ENCODE measurements around the gene ZC3H14.

The ZC3H14 gene

GRCh38 chr14:88551094-88551870 is 11.6 kb upstream of the ZC3H14 start:
- H3K27ac ChIP-seq (ENCODE audit: low read depth, low read length) = no peak overlapping the region
- peak overlapping the region; percentile 51 to 71 for H3K9ac ChIP-seq (ENCODE audit: low read depth in 1 of 2, low read length in 2 of 2)
- H3K27me3 ChIP-seq (ENCODE audit: control insufficient read depth in 1 of 2, insufficient read depth in 2 of 2, low read length in 2 of 2) = peaks cover 3 to 4% of the 10 kb centered on the region in 2 donors
- H3K36me3 ChIP-seq (ENCODE audit: control insufficient read depth in 1 of 2, insufficient read depth in 2 of 2, low read length in 2 of 2) = peaks cover 0 to 13% of the 10 kb centered on the region in 2 donors
- no peaks in the 10 kb centered on the region for H3K9me3 ChIP-seq (ENCODE audit: control insufficient read depth in 1 of 2, low read length in 2 of 2)
- peaks cover 22 to 31% of the 10 kb centered on the region in 2 donors for H3K4me1 ChIP-seq (ENCODE audit: control insufficient read depth in 1 of 2, insufficient read depth in 2 of 2, low read length in 2 of 2)
- H3K4me3 ChIP-seq (ENCODE audit: low read depth in 1 of 2, low read length in 2 of 2) = peak overlapping the region; percentile 80 to 88

- H3K36me3 ChIP-seq (ENCODE audit: control insufficient read depth in 1 of 2, insufficient read depth in 2 of 2, low read length in 2 of 2) = peaks cover 0 to 13% of the 10 kb centered on the region in 2 donors
- H3K4me1 ChIP-seq (ENCODE audit: control insufficient read depth in 1 of 2, insufficient read depth in 2 of 2, low read length in 2 of 2) = peaks cover 22 to 31% of the 10 kb centered on the region in 2 donors
- peaks cover 3 to 4% of the 10 kb centered on the region in 2 donors for H3K27me3 ChIP-seq (ENCODE audit: control insufficient read depth in 1 of 2, insufficient read depth in 2 of 2, low read length in 2 of 2)
- peak overlapping the region; percentile 26 for H3K27ac ChIP-seq (ENCODE audit: low read depth, low read length)
- peak overlapping the region; percentile 80 to 88 for H3K4me3 ChIP-seq (ENCODE audit: low read depth in 1 of 2, low read length in 2 of 2)
- H3K9ac ChIP-seq (ENCODE audit: low read depth in 1 of 2, low read length in 2 of 2) = peak overlapping the region; percentile 51 to 71
- no peaks in the 10 kb centered on the region for H3K9me3 ChIP-seq (ENCODE audit: control insufficient read depth in 1 of 2, low read length in 2 of 2)
Observed at GRCh38 chr14:88551980-88552431, 10.8 kb upstream of the ZC3H14 start.

GRCh38 chr14:88552876-88553275 is 10.0 kb upstream of the ZC3H14 start:
- H3K9ac ChIP-seq (ENCODE audit: low read depth in 1 of 2, low read length in 2 of 2) = no peak overlapping the region
- peaks cover 22 to 31% of the 10 kb centered on the region in 2 donors for H3K4me1 ChIP-seq (ENCODE audit: control insufficient read depth in 1 of 2, insufficient read depth in 2 of 2, low read length in 2 of 2)
- H3K36me3 ChIP-seq (ENCODE audit: control insufficient read depth in 1 of 2, insufficient read depth in 2 of 2, low read length in 2 of 2) = peaks cover 0 to 13% of the 10 kb centered on the region in 2 donors
- peak overlapping the region; percentile 26 to 80 for H3K4me3 ChIP-seq (ENCODE audit: low read depth in 1 of 2, low read length in 2 of 2)
- H3K27me3 ChIP-seq (ENCODE audit: control insufficient read depth in 1 of 2, insufficient read depth in 2 of 2, low read length in 2 of 2) = peaks cover 3 to 4% of the 10 kb centered on the region in 2 donors
- H3K9me3 ChIP-seq (ENCODE audit: control insufficient read depth in 1 of 2, low read length in 2 of 2) = no peaks in the 10 kb centered on the region
- H3K27ac ChIP-seq (ENCODE audit: low read depth, low read length) = no peak overlapping the region

GRCh38 chr14:88553886-88554456 is 8.9 kb upstream of the ZC3H14 start:
- peaks cover 3 to 4% of the 10 kb centered on the region in 2 donors for H3K27me3 ChIP-seq (ENCODE audit: control insufficient read depth in 1 of 2, insufficient read depth in 2 of 2, low read length in 2 of 2)
- peak overlapping the region; percentile 67 to 79 for H3K9ac ChIP-seq (ENCODE audit: low read depth in 1 of 2, low read length in 2 of 2)
- H3K27ac ChIP-seq (ENCODE audit: low read depth, low read length) = peak overlapping the region; percentile 44
- H3K4me3 ChIP-seq (ENCODE audit: low read depth in 1 of 2, low read length in 2 of 2) = peak overlapping the region; percentile 78 to 81
- peaks cover 22 to 31% of the 10 kb centered on the region in 2 donors for H3K4me1 ChIP-seq (ENCODE audit: control insufficient read depth in 1 of 2, insufficient read depth in 2 of 2, low read length in 2 of 2)
- H3K36me3 ChIP-seq (ENCODE audit: control insufficient read depth in 1 of 2, insufficient read depth in 2 of 2, low read length in 2 of 2) = peaks cover 0 to 4% of the 10 kb centered on the region in 2 donors
- H3K9me3 ChIP-seq (ENCODE audit: control insufficient read depth in 1 of 2, low read length in 2 of 2) = no peaks in the 10 kb centered on the region

GRCh38 chr14:88554457-88555286 is 8.2 kb upstream of the ZC3H14 start, which contains the start of gene PTPN21:
Gene PTPN21 (minus strand): TSS chr14:88555007. CDS start chr14:88550417, 4,590 bp downstream.
- H3K27ac ChIP-seq (ENCODE audit: low read depth, low read length) = peak within 1 kb of the TSS; percentile 44
- H3K9me3 ChIP-seq (ENCODE audit: control insufficient read depth in 1 of 2, low read length in 2 of 2) = no peaks in the 10 kb centered on the region
- H3K4me1 ChIP-seq (ENCODE audit: control insufficient read depth in 1 of 2, insufficient read depth in 2 of 2, low read length in 2 of 2) = peaks cover 22 to 31% of the 10 kb centered on the region in 2 donors
- H3K36me3 ChIP-seq (ENCODE audit: control insufficient read depth in 1 of 2, insufficient read depth in 2 of 2, low read length in 2 of 2) = no peaks in the 10 kb centered on the region
- peak within 1 kb of the TSS; percentile 78 to 81 for H3K4me3 ChIP-seq (ENCODE audit: low read depth in 1 of 2, low read length in 2 of 2)
- H3K9ac ChIP-seq (ENCODE audit: low read depth in 1 of 2, low read length in 2 of 2) = peak within 1 kb of the TSS; percentile 67 to 79
- H3K27me3 ChIP-seq (ENCODE audit: control insufficient read depth in 1 of 2, insufficient read depth in 2 of 2, low read length in 2 of 2) = peaks cover 3 to 4% of the 10 kb centered on the region in 2 donors

GRCh38 chr14:88556581-88556980 is 6.3 kb upstream of the ZC3H14 start:
- Histone ChIP-seq H3K9ac (ENCODE audit: low read depth in 1 of 2, low read length in 2 of 2) (no peak overlapping the region), H3K27me3 (ENCODE audit: control insufficient read depth in 1 of 2, insufficient read depth in 2 of 2, low read length in 2 of 2) (peaks cover 3 to 4% of the 10 kb centered on the region in 2 donors), H3K4me3 (ENCODE audit: low read depth in 1 of 2, low read length in 2 of 2) (no peak overlapping the region), H3K4me1 (ENCODE audit: control insufficient read depth in 1 of 2, insufficient read depth in 2 of 2, low read length in 2 of 2) (peaks cover 12 to 23% of the 10 kb centered on the region in 2 donors), H3K9me3 (ENCODE audit: control insufficient read depth in 1 of 2, low read length in 2 of 2) (no peaks in the 10 kb centered on the region), H3K27ac (ENCODE audit: low read depth, low read length) (no peak overlapping the region), H3K36me3 (ENCODE audit: control insufficient read depth in 1 of 2, insufficient read depth in 2 of 2, low read length in 2 of 2) (no peaks in the 10 kb centered on the region)

GRCh38 chr14:88559852-88560251 is 3.0 kb upstream of the ZC3H14 start:
- no peaks in the 10 kb centered on the region for H3K9me3 ChIP-seq (ENCODE audit: control insufficient read depth in 1 of 2, low read length in 2 of 2)
- no peak overlapping the region for H3K27ac ChIP-seq (ENCODE audit: low read depth, low read length)
- peaks cover 17 to 23% of the 10 kb centered on the region in 2 donors for H3K4me1 ChIP-seq (ENCODE audit: control insufficient read depth in 1 of 2, insufficient read depth in 2 of 2, low read length in 2 of 2)
- no peak overlapping the region for H3K4me3 ChIP-seq (ENCODE audit: low read depth in 1 of 2, low read length in 2 of 2)
- H3K27me3 ChIP-seq (ENCODE audit: control insufficient read depth in 1 of 2, insufficient read depth in 2 of 2, low read length in 2 of 2) = no peaks in the 10 kb centered on the region
- H3K36me3 ChIP-seq (ENCODE audit: control insufficient read depth in 1 of 2, insufficient read depth in 2 of 2, low read length in 2 of 2) = no peaks in the 10 kb centered on the region
- H3K9ac ChIP-seq (ENCODE audit: low read depth in 1 of 2, low read length in 2 of 2) = no peak overlapping the region

- no peaks in the 10 kb centered on the region for H3K9me3 ChIP-seq (ENCODE audit: control insufficient read depth in 1 of 2, low read length in 2 of 2)
- peak overlapping the region; percentile 48 to 79 for H3K9ac ChIP-seq (ENCODE audit: low read depth in 1 of 2, low read length in 2 of 2)
- H3K4me1 ChIP-seq (ENCODE audit: control insufficient read depth in 1 of 2, insufficient read depth in 2 of 2, low read length in 2 of 2) = peaks cover 12 to 19% of the 10 kb centered on the region in 2 donors
- peak overlapping the region; percentile 94 for H3K27ac ChIP-seq (ENCODE audit: low read depth, low read length)
- H3K4me3 ChIP-seq (ENCODE audit: low read depth in 1 of 2, low read length in 2 of 2) = peak overlapping the region; percentile 69 to 92
- H3K36me3 ChIP-seq (ENCODE audit: control insufficient read depth in 1 of 2, insufficient read depth in 2 of 2, low read length in 2 of 2) = no peaks in the 10 kb centered on the region
- H3K27me3 ChIP-seq (ENCODE audit: control insufficient read depth in 1 of 2, insufficient read depth in 2 of 2, low read length in 2 of 2) = no peaks in the 10 kb centered on the region
Observed at GRCh38 chr14:88562532-88562830, 356 bp upstream of the ZC3H14 start.

GRCh38 chr14:88563845-88564244 is 1.0 kb downstream of the ZC3H14 start:
- Histone ChIP-seq H3K9ac (ENCODE audit: low read depth in 1 of 2, low read length in 2 of 2) (peak overlapping the region; percentile 52 to 79), H3K36me3 (ENCODE audit: control insufficient read depth in 1 of 2, insufficient read depth in 2 of 2, low read length in 2 of 2) (peaks cover 4 to 11% of the 10 kb centered on the region in 2 donors), H3K27me3 (ENCODE audit: control insufficient read depth in 1 of 2, insufficient read depth in 2 of 2, low read length in 2 of 2) (no peaks in the 10 kb centered on the region), H3K4me1 (ENCODE audit: control insufficient read depth in 1 of 2, insufficient read depth in 2 of 2, low read length in 2 of 2) (peaks cover 12 to 19% of the 10 kb centered on the region in 2 donors), H3K27ac (ENCODE audit: low read depth, low read length) (no peak overlapping the region), H3K9me3 (ENCODE audit: control insufficient read depth in 1 of 2, low read length in 2 of 2) (no peaks in the 10 kb centered on the region), H3K4me3 (ENCODE audit: low read depth in 1 of 2, low read length in 2 of 2) (peak overlapping the region; percentile 69 to 92)

Measured in duodenal mucosa (tissue), 2 donors.